Stimulated activated CD4-positive, alpha-beta T cell treated with anti-CD3 and anti-CD28 coated beads, Interleukin-12 subunit alpha, Interleukin-12 subunit beta, amount 100 ng/mL, for 48 hours (primary cell): Measurements from ENCODE around the gene AKAP13.
"Not testable (repeated sequence)": the region's sequence is repeated elsewhere in the genome, so short reads cannot be mapped to it uniquely, and the experiment has no call there.

Source experiments
- DNase-seq, 3 donors: peaks; one replicate each; pipeline ENCODE4 v3.0.0-alpha.2; 2020; ENCODE audit warnings: low read depth in 2 of 3, low spot score in 1 of 3

The AKAP13 gene

GRCh38 chr15:85473455-85473854, 93.1 kb downstream of the AKAP13 start:
- no peak for DNase-seq

GRCh38 chr15:85474700-85475316, 94.4 kb downstream of the AKAP13 start:
- DNase-seq, result no peak

GRCh38 chr15:85475317-85475701, 94.9 kb downstream of the AKAP13 start:
- no peak for DNase-seq

- no peak for DNase-seq
Observed at GRCh38 chr15:85475711-85476110, 95.3 kb downstream of the AKAP13 start.

- DNase-seq, result no peak
Observed at GRCh38 chr15:85477061-85477460, 96.7 kb downstream of the AKAP13 start.

- DNase-seq, result no peak
Observed at GRCh38 chr15:85477730-85478129, 97.3 kb downstream of the AKAP13 start.

GRCh38 chr15:85479071-85479647, 98.8 kb downstream of the AKAP13 start:
- no peak for DNase-seq

GRCh38 chr15:85480923-85481322, 100.5 kb downstream of the AKAP13 start:
- DNase-seq, result no peak

- DNase-seq, result not testable (repeated sequence)
Observed at GRCh38 chr15:85481543-85481942, 101.1 kb downstream of the AKAP13 start.

- DNase-seq, result no peak
Observed at GRCh38 chr15:85482894-85483293, 102.5 kb downstream of the AKAP13 start.

- not testable (repeated sequence) for DNase-seq
Observed at GRCh38 chr15:85483955-85484354, 103.6 kb downstream of the AKAP13 start.

- not testable (repeated sequence) for DNase-seq
Observed at GRCh38 chr15:85484923-85485322, 104.5 kb downstream of the AKAP13 start.

- peak in 2 of 3 donors; percentile 28 to 83 for DNase-seq
Observed at GRCh38 chr15:85485956-85486567, 105.7 kb downstream of the AKAP13 start.

GRCh38 chr15:85487796-85488195, 107.4 kb downstream of the AKAP13 start:
- DNase-seq, result not testable (repeated sequence)

- no peak for DNase-seq
Observed at GRCh38 chr15:85488997-85489396, 108.6 kb downstream of the AKAP13 start.

- DNase-seq, result no peak
Observed at GRCh38 chr15:85489773-85490493, 109.5 kb downstream of the AKAP13 start.

- no peak for DNase-seq
Observed at GRCh38 chr15:85490856-85491255, 110.5 kb downstream of the AKAP13 start.

GRCh38 chr15:85491691-85492090, 111.3 kb downstream of the AKAP13 start:
- no peak for DNase-seq

- no peak for DNase-seq
Observed at GRCh38 chr15:85492406-85492805, 112.0 kb downstream of the AKAP13 start.

GRCh38 chr15:85493260-85493659, 112.9 kb downstream of the AKAP13 start:
- DNase-seq, result no peak

GRCh38 chr15:85494048-85494777, 113.8 kb downstream of the AKAP13 start:
- DNase-seq, result no peak
